Measurements from ENCODE around the gene HNRNPUL1. TPM values are rescaled to one million over a fixed set of nuclear protein-coding genes. Genes with fewer than 3 reads are reported as not detected.

Gene HNRNPUL1
- total and polyA plus RNA-seq, 9 of the 15 experiments (the other 6 are each of a cell fraction or from before 2014, with no cell fraction given), result 7.3 to 211 (median 85.0) TPM

GRCh38 chr19:41352609-41353465 lies 88.7 kb downstream of the HNRNPUL1 start (continued):
- TF ChIP-seq E2F6 (IDR thresholded peaks at IDR 0.05; ENCODE audit: borderline replicate concordance in 1 of 2, extremely low read depth in 1 of 2, insufficient read depth in 1 of 2, insufficient read length in 1 of 2, low read depth in 1 of 2, low read length in 1 of 2, poor library complexity in 1 of 2, severe bottlenecking in 1 of 2) (peak in 1 of 2 experiments; percentile 30), TSHZ1 (CRISPR knock-in tag; IDR thresholded peaks at IDR 0.05) (no peak), NR2C1 (IDR thresholded peaks at IDR 0.05) (no peak), NR2C1 (tag; IDR thresholded peaks at IDR 0.05) (no peak), HNRNPK (IDR thresholded peaks at IDR 0.05; ENCODE audit: low read depth, low read length, poor library complexity, severe bottlenecking) (no peak), ADNP (tag; IDR thresholded peaks at IDR 0.05) (no peak), ZNF140 (CRISPR knock-in tag; IDR thresholded peaks at IDR 0.05) (no peak), ZNF511 (CRISPR knock-in tag; IDR thresholded peaks at IDR 0.05) (peak; percentile 49), PREB (CRISPR knock-in tag; IDR thresholded peaks at IDR 0.05) (no peak), IRF9 (tag; IDR thresholded peaks at IDR 0.05) (no peak), ZFP36 (IDR thresholded peaks at IDR 0.05; ENCODE audit: low read depth, low read length, partially characterized antibody) (peak; percentile 99), SP2 (IDR thresholded peaks at IDR 0.05; ENCODE audit: extremely low read depth, low read depth, low read length, poor library complexity, severe bottlenecking) (no peak), ZNF584 (CRISPR knock-in tag; IDR thresholded peaks at IDR 0.05; ENCODE audit: low read depth) (no peak), MYC (IDR thresholded peaks at IDR 0.05; ENCODE audit: low read depth, low read length) (peak; percentile 95), MYC (CRISPR knock-in tag; IDR thresholded peaks at IDR 0.05; ENCODE audit: borderline replicate concordance, low read depth) (peak; percentile 87; the same call in 1 of the 2 replicates), HNRNPL (IDR thresholded peaks at IDR 0.05; ENCODE audit: low read depth, low read length) (no peak), KDM1A (IDR thresholded peaks at IDR 0.05) (peak in 1 of 2 experiments; percentile 81; a peak in 2 of 4 replicates), ZNF408 (CRISPR knock-in tag; IDR thresholded peaks at IDR 0.05; ENCODE audit: low read depth) (no peak), BACH1 (tag; IDR thresholded peaks at IDR 0.05) (no peak)

Data from K562 (cell line).